ENCODE results near the gene TMEM145. TPM values are rescaled to one million over a fixed set of nuclear protein-coding genes. Genes with fewer than 3 reads are reported as not detected.
"Not testable (repeated sequence)": the region's sequence is repeated elsewhere in the genome, so short reads cannot be mapped to it uniquely, and the experiment has no call there.

Gene TMEM145
- total RNA-seq: not detected

- Histone ChIP-seq H3K9me3 (ENCODE audit: low read depth, low read length) (no peaks in the 10 kb centered on the region), H3K4me3 (ENCODE audit: low read length) (no peak within 1 kb of the TSS), H3K27me3 (ENCODE audit: insufficient read depth, low read length) (peaks cover 23% of the 10 kb centered on the region), H3K4me1 (ENCODE audit: insufficient read depth, low read length) (peaks cover 19% of the 10 kb centered on the region)
Measured at GRCh38 chr19:42313096-42313839, at the start of gene TMEM145. Gene TMEM145 (plus strand): TSS chr19:42313309. CDS start chr19:42313377, 68 bp downstream.

DNA sequence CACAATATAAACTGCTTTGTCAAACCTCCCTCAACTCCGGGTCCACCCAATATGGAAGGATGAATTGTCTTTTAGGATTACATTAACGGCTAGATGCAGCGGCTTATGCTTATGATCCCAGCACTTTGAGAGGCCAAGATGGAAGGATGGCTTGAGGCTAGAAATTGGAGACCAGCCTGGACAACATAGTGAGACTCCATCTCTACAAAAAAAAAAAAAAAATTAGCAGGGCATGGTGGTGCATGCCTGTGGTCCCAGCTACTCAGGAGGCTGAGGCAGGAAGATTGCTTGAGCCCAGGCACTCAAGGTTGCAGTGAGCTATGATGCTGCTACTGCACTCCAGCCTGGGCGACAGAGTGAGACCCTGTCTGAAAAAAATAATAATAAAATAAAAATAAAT is 47.0 kb upstream of the TMEM145 start:
- not testable (repeated sequence) for H3K4me3 ChIP-seq (ENCODE audit: low read length); H3K9me3 ChIP-seq (ENCODE audit: low read depth, low read length); H3K27me3 ChIP-seq (ENCODE audit: insufficient read depth, low read length)
- peaks cover 26% of the 10 kb centered on the region for H3K4me1 ChIP-seq (ENCODE audit: insufficient read depth, low read length)

- H3K4me3 ChIP-seq (ENCODE audit: low read length): not testable (repeated sequence)
Measured at GRCh38 chr19:42266928-42267603, 46.0 kb upstream of the TMEM145 start.

DNA sequence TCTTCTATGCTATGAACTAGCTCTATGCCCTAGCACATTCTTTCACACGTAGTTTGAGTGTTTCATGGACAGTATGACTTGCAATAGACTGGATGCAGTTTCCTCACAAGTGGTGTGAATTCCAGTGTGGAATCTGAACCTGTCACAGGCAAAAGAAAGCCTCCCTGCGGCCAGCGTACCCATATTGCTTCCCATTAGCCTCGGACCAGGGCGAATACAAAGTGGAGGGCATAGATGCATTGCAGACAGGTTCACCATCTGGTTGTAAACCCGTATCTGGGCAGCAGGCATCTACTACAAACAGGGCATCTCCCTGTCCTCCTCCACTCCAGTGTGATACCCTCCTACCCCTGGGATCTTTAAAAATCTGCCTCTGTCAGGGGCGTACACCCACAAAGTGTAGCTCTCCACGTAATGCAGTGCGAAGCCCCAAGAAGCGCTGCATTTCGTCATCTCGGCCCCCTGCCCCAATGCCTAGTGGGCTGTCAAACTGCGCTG is 45.4 kb upstream of the TMEM145 start:
- peak overlapping the region; percentile 63 for H3K4me3 ChIP-seq (ENCODE audit: low read length)
- H3K4me1 ChIP-seq (ENCODE audit: insufficient read depth, low read length): peaks cover 34% of the 10 kb centered on the region
- H3K27me3 ChIP-seq (ENCODE audit: insufficient read depth, low read length): no peaks in the 10 kb centered on the region
- no peaks in the 10 kb centered on the region for H3K9me3 ChIP-seq (ENCODE audit: low read depth, low read length)

More at GRCh38 chr19:42266928-42267603, 46.0 kb upstream of the TMEM145 start:
- H3K27me3 ChIP-seq (ENCODE audit: insufficient read depth, low read length); H3K9me3 ChIP-seq (ENCODE audit: low read depth, low read length): not testable (repeated sequence)
- peaks cover 34% of the 10 kb centered on the region for H3K4me1 ChIP-seq (ENCODE audit: insufficient read depth, low read length)

DNA sequence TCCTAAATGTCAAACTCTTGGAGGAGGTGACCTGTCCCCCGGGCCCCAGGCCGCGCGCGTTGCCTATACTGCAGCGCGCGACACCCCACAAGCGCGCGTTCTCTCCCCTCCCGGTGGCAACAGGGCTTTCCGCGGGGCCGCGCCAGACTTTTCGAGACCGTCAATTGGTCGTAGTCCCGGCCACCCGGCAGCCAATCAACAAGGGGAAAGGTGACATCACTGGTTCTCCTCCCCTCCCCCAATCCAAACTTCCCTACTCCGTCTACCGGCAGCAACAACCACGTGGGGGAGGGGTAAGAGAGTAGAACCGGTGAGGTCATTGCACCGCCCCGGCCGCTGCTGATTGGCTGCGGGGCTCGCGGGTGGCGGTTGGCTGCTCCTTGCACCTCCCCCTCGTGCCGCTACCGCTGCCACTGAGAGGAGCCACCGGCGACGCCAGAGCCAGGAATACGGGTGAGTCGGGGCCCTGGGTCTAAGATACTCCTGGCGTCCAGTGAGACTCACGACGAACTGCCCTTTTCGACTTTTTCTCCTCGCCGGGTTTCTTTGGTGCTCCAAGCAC is 44.9 kb upstream of the TMEM145 start:
- H3K27me3 ChIP-seq (ENCODE audit: insufficient read depth, low read length): no peaks in the 10 kb centered on the region
- H3K4me3 ChIP-seq (ENCODE audit: low read length): peak overlapping the region; percentile 63
- H3K4me1 ChIP-seq (ENCODE audit: insufficient read depth, low read length): peaks cover 34% of the 10 kb centered on the region
- H3K9me3 ChIP-seq (ENCODE audit: low read depth, low read length): no peaks in the 10 kb centered on the region

GRCh38 chr19:42268704-42269477 is 44.2 kb upstream of the TMEM145 start, which contains the start of gene CIC:
Gene CIC (plus strand): TSS chr19:42269252. CDS start chr19:42271784, 2,532 bp downstream.
- Histone ChIP-seq H3K9me3 (ENCODE audit: low read depth, low read length) (no peaks in the 10 kb centered on the region), H3K27me3 (ENCODE audit: insufficient read depth, low read length) (no peaks in the 10 kb centered on the region), H3K4me1 (ENCODE audit: insufficient read depth, low read length) (peaks cover 34% of the 10 kb centered on the region), H3K4me3 (ENCODE audit: low read length) (peak within 1 kb of the TSS; percentile 63)

DNA sequence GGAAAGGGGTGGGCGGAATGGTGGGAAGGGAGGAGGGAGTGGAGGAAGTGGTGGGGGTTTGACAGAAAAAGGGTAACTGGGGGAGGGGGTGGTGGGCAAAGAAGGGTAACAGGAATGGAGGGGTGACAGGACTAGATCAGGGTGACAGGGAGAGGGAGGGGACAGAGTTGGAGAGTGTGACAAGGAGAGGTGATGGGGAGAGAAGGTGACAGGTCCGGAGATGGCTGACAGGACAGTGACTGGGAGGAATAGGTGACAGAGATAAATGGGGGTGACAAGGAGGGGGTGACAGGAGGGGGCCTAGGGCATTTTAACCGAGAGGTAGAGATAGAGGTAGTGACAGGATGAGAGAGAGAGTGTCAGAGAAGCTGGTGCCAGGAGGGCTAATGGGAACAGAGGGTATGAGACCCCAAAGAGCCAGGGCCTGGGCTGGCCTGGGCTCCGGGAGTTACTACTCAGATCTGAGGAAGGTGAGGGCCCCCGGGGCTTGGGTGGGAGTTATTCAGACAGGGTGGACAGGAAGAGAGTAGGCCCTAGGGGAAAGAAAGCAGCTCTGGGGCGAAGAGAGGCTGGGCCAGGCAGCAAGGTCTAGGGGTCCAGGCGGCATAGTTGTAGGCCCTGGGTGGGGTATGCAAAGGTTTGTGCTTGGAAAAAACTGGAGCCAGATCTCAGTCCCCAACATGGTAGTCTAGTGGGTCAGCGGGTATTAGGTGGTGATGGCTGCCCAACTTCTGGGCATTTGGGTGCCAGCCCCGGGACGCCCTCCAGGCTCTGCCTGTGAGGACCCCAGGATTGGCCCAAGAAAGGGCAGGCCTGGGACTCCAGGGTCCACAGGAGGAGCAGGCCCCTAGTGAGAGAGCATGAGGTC is 43.4 kb upstream of the TMEM145 start:
- H3K4me3 ChIP-seq (ENCODE audit: low read length): peak overlapping the region; percentile 49
- H3K27me3 ChIP-seq (ENCODE audit: insufficient read depth, low read length): no peaks in the 10 kb centered on the region
- peaks cover 34% of the 10 kb centered on the region for H3K4me1 ChIP-seq (ENCODE audit: insufficient read depth, low read length)
- no peaks in the 10 kb centered on the region for H3K9me3 ChIP-seq (ENCODE audit: low read depth, low read length)

GRCh38 chr19:42270346-42271044 is 42.6 kb upstream of the TMEM145 start:
- H3K4me1 ChIP-seq (ENCODE audit: insufficient read depth, low read length): peaks cover 37% of the 10 kb centered on the region
- H3K9me3 ChIP-seq (ENCODE audit: low read depth, low read length): no peaks in the 10 kb centered on the region
- H3K4me3 ChIP-seq (ENCODE audit: low read length): peak overlapping the region; percentile 49
- no peaks in the 10 kb centered on the region for H3K27me3 ChIP-seq (ENCODE audit: insufficient read depth, low read length)

GRCh38 chr19:42271045-42271419 is 42.1 kb upstream of the TMEM145 start:
- Histone ChIP-seq H3K4me3 (ENCODE audit: low read length) (no peak overlapping the region), H3K4me1 (ENCODE audit: insufficient read depth, low read length) (peaks cover 43% of the 10 kb centered on the region), H3K27me3 (ENCODE audit: insufficient read depth, low read length) (no peaks in the 10 kb centered on the region), H3K9me3 (ENCODE audit: low read depth, low read length) (no peaks in the 10 kb centered on the region)

DNA sequence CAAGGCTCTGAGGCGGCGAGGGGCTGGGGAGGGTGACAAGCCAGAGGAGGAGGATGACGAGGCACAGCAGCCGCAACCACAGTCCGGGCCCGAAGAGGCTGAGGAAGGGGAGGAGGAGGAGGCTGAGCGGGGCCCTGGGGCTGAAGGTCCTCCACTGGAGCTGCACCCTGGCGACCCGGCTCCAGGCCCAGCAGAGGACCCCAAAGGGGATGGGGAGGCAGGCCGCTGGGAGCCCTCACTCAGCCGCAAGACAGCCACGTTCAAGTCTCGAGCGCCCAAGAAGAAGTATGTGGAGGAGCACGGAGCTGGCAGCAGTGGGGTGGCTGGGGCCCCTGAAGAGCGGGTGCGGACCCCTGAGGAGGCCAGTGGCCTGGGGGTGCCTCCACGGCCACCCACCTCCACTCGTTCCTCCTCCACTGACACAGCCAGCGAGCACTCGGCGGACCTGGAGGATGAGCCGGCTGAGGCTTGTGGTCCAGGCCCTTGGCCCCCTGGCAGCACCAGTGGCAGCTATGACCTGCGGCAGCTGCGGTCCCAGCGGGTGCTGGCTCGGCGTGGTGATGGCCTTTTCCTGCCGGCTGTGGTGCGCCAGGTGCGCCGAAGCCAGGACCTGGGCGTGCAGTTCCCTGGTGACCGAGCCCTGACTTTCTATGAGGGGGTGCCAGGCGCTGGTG is 41.1 kb upstream of the TMEM145 start:
- Histone ChIP-seq H3K9me3 (ENCODE audit: low read depth, low read length) (no peaks in the 10 kb centered on the region), H3K27me3 (ENCODE audit: insufficient read depth, low read length) (no peaks in the 10 kb centered on the region), H3K4me1 (ENCODE audit: insufficient read depth, low read length) (peaks cover 51% of the 10 kb centered on the region), H3K4me3 (ENCODE audit: low read length) (no peak overlapping the region)

GRCh38 chr19:42272535-42272897 is 40.6 kb upstream of the TMEM145 start:
- no peaks in the 10 kb centered on the region for H3K9me3 ChIP-seq (ENCODE audit: low read depth, low read length)
- H3K27me3 ChIP-seq (ENCODE audit: insufficient read depth, low read length): no peaks in the 10 kb centered on the region
- H3K4me1 ChIP-seq (ENCODE audit: insufficient read depth, low read length): peaks cover 47% of the 10 kb centered on the region
- H3K4me3 ChIP-seq (ENCODE audit: low read length): no peak overlapping the region

GRCh38 chr19:42272989-42273406 is 40.1 kb upstream of the TMEM145 start:
- peaks cover 43% of the 10 kb centered on the region for H3K4me1 ChIP-seq (ENCODE audit: insufficient read depth, low read length)
- H3K9me3 ChIP-seq (ENCODE audit: low read depth, low read length): no peaks in the 10 kb centered on the region
- no peak overlapping the region for H3K4me3 ChIP-seq (ENCODE audit: low read length)
- no peaks in the 10 kb centered on the region for H3K27me3 ChIP-seq (ENCODE audit: insufficient read depth, low read length)

GRCh38 chr19:42273407-42274064 is 39.6 kb upstream of the TMEM145 start:
- Histone ChIP-seq H3K9me3 (ENCODE audit: low read depth, low read length) (no peaks in the 10 kb centered on the region), H3K4me1 (ENCODE audit: insufficient read depth, low read length) (peaks cover 47% of the 10 kb centered on the region), H3K4me3 (ENCODE audit: low read length) (no peak overlapping the region)

More at GRCh38 chr19:42273407-42274064, 39.6 kb upstream of the TMEM145 start:
- H3K27me3 ChIP-seq (ENCODE audit: insufficient read depth, low read length): no peaks in the 10 kb centered on the region
